ENCODE measurements around the gene SLITRK2. TPM values are rescaled to one million over a fixed set of nuclear protein-coding genes. Genes with fewer than 3 reads are reported as not detected.

SLITRK2 gene
- total and polyA plus RNA-seq, 4 experiments from 2014 or later, result not detected

DNA sequence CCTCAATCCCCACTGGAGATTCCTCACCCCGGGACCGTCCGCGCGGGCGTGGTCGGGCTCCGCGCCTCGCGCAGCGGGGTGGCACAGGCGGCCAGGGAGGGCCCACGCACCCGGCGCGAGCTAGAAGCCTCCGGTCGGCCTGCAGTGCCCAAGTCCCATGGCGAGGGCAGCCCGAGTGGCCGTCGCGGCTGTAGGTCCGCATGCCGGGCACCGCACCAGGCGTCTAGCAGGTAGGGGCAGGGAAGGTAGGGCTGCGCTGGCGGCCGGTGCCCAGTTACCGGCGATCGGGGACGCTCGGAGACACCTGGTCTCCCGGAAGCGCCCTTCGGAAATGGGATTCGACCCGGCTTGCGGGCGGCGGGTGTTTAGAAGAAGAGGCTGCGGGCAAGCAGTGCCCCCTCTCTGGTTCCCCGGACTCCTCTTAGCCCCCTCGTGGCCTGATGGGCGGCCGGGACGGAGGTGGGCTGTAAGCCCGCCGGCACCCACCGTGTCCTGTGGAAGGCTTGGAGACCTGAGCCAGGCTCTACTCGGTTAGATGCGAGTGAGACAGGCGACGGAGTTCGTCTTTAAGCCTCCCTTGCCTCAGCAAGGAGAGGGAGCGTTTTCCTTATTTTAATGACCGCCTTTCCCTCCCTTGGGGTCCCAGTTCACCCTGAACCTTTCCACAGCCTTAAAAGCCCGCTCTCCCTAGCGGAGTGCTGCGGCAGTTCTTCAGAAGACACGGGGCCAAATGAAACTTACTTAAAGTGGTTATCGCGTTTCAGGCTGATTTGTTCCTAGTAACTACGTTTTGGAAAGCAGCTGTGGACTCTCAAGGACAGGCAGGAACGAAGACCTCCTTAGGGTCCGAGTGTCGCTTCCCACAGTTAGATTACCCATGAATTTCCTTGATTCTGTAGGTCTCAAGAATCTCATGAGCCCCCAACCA lies 821 bp downstream of the SLITRK2 start:
- no peaks in the 10 kb centered on the region for H3K4me1 ChIP-seq (ENCODE audit: insufficient read depth, low read length)
- H3K36me3 Mint-ChIP-seq, result no peaks in the 10 kb centered on the region
- intact Hi-C loops (cut with micrococcal nuclease), result no loop called here
- peaks cover 0 to 9% (median 1%) of the 10 kb centered on the region in 8 donors for H3K9me3 Mint-ChIP-seq
- H3K27me3 ChIP-seq (ENCODE audit: insufficient read depth, low read length), result no peaks in the 10 kb centered on the region
- H3K4me1 Mint-ChIP-seq, result peaks cover 0 to 2% (median 0%) of the 10 kb centered on the region in 4 donors
- H3K36me3 ChIP-seq (ENCODE audit: insufficient read depth, low read length), result no peaks in the 10 kb centered on the region
- no peaks in the 10 kb centered on the region for H3K9me3 ChIP-seq (ENCODE audit: control insufficient read depth in 1 of 2, low read length in 2 of 2)
- H3K4me3 Mint-ChIP-seq, result no peak overlapping the region
- ChIA-PET CTCF (ENCODE audit: partially characterized antibody) (no interaction called here), POLR2A (ENCODE audit: partially characterized antibody) (no interaction called here)
- H3K27me3 Mint-ChIP-seq, result peaks cover 7 to 18% of the 10 kb centered on the region in 2 donors
- no peak overlapping the region for H3K27ac ChIP-seq (ENCODE audit: low read depth, low read length)
- H3K4me3 ChIP-seq (ENCODE audit: low read length in 2 of 2), result no peak overlapping the region
- no peak overlapping the region for H3K27ac Mint-ChIP-seq
- no peak for DNase-seq

DNA sequence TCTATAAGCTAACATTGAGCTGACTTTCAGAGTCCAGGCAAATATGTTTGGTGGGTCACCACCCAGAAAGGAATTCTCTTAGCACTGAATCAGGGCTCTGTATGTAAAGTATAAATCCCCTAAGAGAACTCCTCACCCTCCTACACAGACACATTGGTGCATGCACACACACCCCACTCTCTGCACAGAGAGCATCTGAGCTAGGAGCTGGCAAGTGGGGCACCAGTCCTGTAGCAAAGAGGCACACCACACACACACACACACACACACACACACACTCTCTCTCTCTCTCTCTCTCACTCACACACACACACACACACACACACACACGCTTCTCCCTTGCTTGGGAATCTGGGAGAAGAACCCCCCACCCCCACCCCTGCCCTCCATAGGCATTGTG lies 3.2 kb downstream of the SLITRK2 start:
- no peaks in the 10 kb centered on the region for H3K4me1 ChIP-seq (ENCODE audit: insufficient read depth, low read length)
- no peak overlapping the region for H3K4me3 ChIP-seq (ENCODE audit: low read length in 2 of 2)
- intact Hi-C loops (cut with micrococcal nuclease), result no loop called here
- POLR2A ChIA-PET (ENCODE audit: partially characterized antibody), result no interaction called here
- H3K27me3 ChIP-seq (ENCODE audit: insufficient read depth, low read length), result no peaks in the 10 kb centered on the region
- H3K4me3 Mint-ChIP-seq, result no peak overlapping the region
- H3K36me3 ChIP-seq (ENCODE audit: insufficient read depth, low read length), result no peaks in the 10 kb centered on the region
- H3K27ac ChIP-seq (ENCODE audit: low read depth, low read length), result no peak overlapping the region
- H3K9me3 Mint-ChIP-seq, result peaks cover 0 to 9% (median 2%) of the 10 kb centered on the region in 8 donors
- CTCF ChIA-PET (ENCODE audit: partially characterized antibody), result no interaction called here
- no peaks in the 10 kb centered on the region for H3K9me3 ChIP-seq (ENCODE audit: control insufficient read depth in 1 of 2, low read length in 2 of 2)
- H3K36me3 Mint-ChIP-seq, result no peaks in the 10 kb centered on the region
- peaks cover 7 to 18% of the 10 kb centered on the region in 2 donors for H3K27me3 Mint-ChIP-seq
- peaks cover 0 to 2% (median 0%) of the 10 kb centered on the region in 4 donors for H3K4me1 Mint-ChIP-seq
- DNase-seq, result no peak
- H3K27ac Mint-ChIP-seq, result no peak overlapping the region

DNA sequence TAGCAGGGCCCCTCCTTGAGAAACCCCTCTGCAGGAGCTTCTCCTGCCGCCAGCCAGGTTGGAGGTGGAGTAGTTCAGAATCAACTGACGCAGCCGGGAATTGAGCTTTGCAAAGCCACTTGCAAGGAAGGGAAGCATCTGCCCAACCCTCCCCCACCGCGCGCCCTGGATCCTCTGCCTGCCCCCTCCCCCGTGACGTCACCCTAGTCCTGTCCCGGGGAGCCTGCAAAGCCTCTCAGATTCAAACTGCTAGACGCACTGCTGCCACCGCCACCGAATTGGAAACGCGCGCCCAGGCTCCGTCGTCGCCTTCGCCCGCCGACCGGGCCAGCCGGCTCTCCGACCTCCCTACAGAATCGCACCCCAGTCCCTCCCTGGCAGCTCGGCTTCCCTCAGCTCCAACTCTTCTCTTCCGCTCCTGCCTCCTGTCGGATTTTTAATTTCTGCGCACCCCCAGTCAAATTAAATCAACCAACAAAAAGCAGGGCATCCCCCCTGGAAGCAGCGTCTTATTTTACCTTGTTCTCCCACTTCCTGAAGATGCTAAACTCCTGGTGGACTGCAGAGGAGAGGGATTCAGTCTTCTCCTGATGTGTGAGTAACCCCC lies 3.8 kb downstream of the SLITRK2 start:
- no peaks in the 10 kb centered on the region for H3K36me3 Mint-ChIP-seq
- no peak overlapping the region for H3K4me3 Mint-ChIP-seq
- ChIA-PET CTCF (ENCODE audit: partially characterized antibody) (no interaction called here), POLR2A (ENCODE audit: partially characterized antibody) (no interaction called here)
- peaks cover 0 to 2% (median 0%) of the 10 kb centered on the region in 4 donors for H3K4me1 Mint-ChIP-seq
- Histone ChIP-seq H3K27me3 (ENCODE audit: insufficient read depth, low read length) (no peaks in the 10 kb centered on the region), H3K4me3 (ENCODE audit: low read length in 2 of 2) (no peak overlapping the region), H3K27ac (ENCODE audit: low read depth, low read length) (no peak overlapping the region), H3K36me3 (ENCODE audit: insufficient read depth, low read length) (no peaks in the 10 kb centered on the region), H3K9me3 (ENCODE audit: control insufficient read depth in 1 of 2, low read length in 2 of 2) (no peaks in the 10 kb centered on the region), H3K4me1 (ENCODE audit: insufficient read depth, low read length) (no peaks in the 10 kb centered on the region)
- peaks cover 0 to 9% (median 2%) of the 10 kb centered on the region in 8 donors for H3K9me3 Mint-ChIP-seq
- no peak overlapping the region for H3K27ac Mint-ChIP-seq
- intact Hi-C loops (cut with micrococcal nuclease), result no loop called here
- no peak for DNase-seq
- peaks cover 4 to 16% of the 10 kb centered on the region in 2 donors for H3K27me3 Mint-ChIP-seq

DNA sequence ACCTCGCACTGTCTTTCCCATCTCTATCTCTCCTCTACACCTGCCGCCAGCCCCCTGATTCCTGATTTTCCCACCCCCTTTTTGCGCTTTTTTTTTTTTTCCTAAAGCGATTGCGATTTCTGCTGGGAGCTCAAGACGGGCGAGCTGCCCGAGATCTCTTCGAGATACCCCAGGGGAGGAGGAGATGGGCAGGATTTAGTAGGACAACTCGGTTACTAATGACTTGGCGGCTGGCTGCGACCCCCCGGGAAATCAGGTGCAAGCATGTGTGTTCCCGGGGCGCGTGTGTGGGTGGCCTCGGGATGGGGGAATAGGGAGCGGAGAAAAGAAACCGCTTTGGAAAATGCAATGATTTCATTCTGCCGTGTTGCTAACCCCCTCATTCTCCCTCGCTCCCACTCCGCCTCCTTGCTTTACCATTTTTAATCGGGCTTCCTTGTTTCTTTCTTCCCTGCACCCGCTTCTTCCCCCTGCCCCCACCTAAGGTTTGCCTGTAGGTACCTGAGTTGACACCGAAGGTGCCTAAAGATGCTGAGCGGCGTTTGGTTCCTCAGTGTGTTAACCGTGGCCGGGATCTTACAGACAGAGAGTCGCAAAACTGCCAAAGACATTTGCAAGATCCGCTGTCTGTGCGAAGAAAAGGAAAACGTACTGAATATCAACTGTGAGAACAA lies 4.4 kb downstream of the SLITRK2 start:
- H3K27ac ChIP-seq (ENCODE audit: low read depth, low read length), result no peak overlapping the region
- no peaks in the 10 kb centered on the region for H3K27me3 ChIP-seq (ENCODE audit: insufficient read depth, low read length)
- no peaks in the 10 kb centered on the region for H3K4me1 ChIP-seq (ENCODE audit: insufficient read depth, low read length)
- H3K9me3 ChIP-seq (ENCODE audit: control insufficient read depth in 1 of 2, low read length in 2 of 2), result no peaks in the 10 kb centered on the region
- H3K36me3 ChIP-seq (ENCODE audit: insufficient read depth, low read length), result no peaks in the 10 kb centered on the region
- POLR2A ChIA-PET (ENCODE audit: partially characterized antibody), result no interaction called here
- Mint-ChIP-seq H3K36me3 (no peaks in the 10 kb centered on the region), H3K4me3 (no peak overlapping the region), H3K27ac (no peak overlapping the region), H3K27me3 (peaks cover 0 to 13% of the 10 kb centered on the region in 2 donors), H3K4me1 (peaks cover 0 to 2% (median 0%) of the 10 kb centered on the region in 4 donors), H3K9me3 (peaks cover 0 to 7% (median 2%) of the 10 kb centered on the region in 8 donors)
- intact Hi-C loops (cut with micrococcal nuclease), result no loop called here
- CTCF ChIA-PET (ENCODE audit: partially characterized antibody), result no interaction called here
- no peak for DNase-seq
- no peak overlapping the region for H3K4me3 ChIP-seq (ENCODE audit: low read length in 2 of 2)

DNA sequence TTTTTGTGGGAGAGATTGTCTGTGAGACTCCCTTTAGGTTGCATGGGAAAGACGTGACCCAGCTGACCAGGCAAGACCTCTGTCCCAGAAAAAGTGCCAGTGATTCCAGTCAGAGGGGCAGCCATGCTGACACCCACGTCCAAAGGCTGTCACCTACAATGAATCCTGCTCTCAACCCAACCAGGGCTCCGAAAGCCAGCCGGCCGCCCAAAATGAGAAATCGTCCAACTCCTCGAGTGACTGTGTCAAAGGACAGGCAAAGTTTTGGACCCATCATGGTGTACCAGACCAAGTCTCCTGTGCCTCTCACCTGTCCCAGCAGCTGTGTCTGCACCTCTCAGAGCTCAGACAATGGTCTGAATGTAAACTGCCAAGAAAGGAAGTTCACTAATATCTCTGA lies 5.5 kb downstream of the SLITRK2 start:
- no peak for DNase-seq
- Histone ChIP-seq H3K27me3 (ENCODE audit: insufficient read depth, low read length) (no peaks in the 10 kb centered on the region), H3K4me1 (ENCODE audit: insufficient read depth, low read length) (no peaks in the 10 kb centered on the region), H3K9me3 (ENCODE audit: control insufficient read depth in 1 of 2, low read length in 2 of 2) (no peaks in the 10 kb centered on the region), H3K4me3 (ENCODE audit: low read length in 2 of 2) (no peak overlapping the region), H3K36me3 (ENCODE audit: insufficient read depth, low read length) (no peaks in the 10 kb centered on the region), H3K27ac (ENCODE audit: low read depth, low read length) (no peak overlapping the region)
- no peaks in the 10 kb centered on the region for H3K36me3 Mint-ChIP-seq
- CTCF ChIA-PET (ENCODE audit: partially characterized antibody), result no interaction called here
- POLR2A ChIA-PET (ENCODE audit: partially characterized antibody), result no interaction called here
- H3K4me3 Mint-ChIP-seq, result no peak overlapping the region
- peaks cover 0 to 2% (median 0%) of the 10 kb centered on the region in 4 donors for H3K4me1 Mint-ChIP-seq
- H3K9me3 Mint-ChIP-seq, result peaks cover 0 to 7% (median 2%) of the 10 kb centered on the region in 8 donors
- intact Hi-C loops (cut with micrococcal nuclease), result no loop called here
- peaks cover 0 to 13% of the 10 kb centered on the region in 2 donors for H3K27me3 Mint-ChIP-seq
- H3K27ac Mint-ChIP-seq, result no peak overlapping the region

DNA sequence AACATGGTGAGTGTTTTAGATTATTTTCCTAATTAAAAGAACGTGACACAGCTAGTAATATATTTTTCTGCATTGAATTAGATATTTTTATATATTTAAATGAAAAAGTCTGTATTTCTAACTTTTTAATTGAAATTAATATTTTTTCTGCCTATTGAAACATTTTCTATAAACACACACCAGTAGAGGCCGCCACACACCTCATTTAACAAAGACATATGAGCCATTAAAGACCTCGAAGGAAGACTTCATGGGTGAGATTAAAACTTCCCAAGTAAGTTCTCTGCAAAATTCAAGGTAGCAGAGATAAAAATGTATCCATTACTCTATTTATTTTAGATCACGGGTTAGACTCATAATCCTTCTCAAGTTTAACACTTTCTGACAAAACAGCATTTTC lies 8.3 kb downstream of the SLITRK2 start:
- POLR2A ChIA-PET (ENCODE audit: partially characterized antibody), result no interaction called here
- no peak overlapping the region for H3K27ac Mint-ChIP-seq
- DNase-seq, result no peak

DNA sequence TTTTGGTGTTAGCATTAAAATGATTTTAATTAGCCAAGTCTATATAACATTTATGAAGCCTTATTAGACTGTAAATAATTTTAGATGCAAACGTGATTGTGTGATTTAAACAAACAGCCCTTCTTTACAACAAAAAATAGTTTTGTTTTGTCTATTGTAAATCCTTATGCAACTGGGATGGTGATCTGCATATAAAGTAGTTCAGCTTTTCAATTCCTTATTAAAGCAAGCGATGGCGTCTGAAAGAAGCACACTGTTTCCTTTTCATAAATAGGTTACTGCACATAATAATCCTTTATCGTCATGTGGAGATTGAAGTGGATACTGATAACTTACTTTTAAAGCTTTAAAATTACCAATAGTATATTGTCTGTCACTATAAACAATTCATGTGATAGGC lies 8.8 kb downstream of the SLITRK2 start:
- DNase-seq, result no peak
- peaks cover 0 to 7% of the 10 kb centered on the region in 2 donors for H3K27me3 Mint-ChIP-seq

More for the DNA sequence above, 8.3 kb downstream of the SLITRK2 start:
- Mint-ChIP-seq H3K36me3 (no peaks in the 10 kb centered on the region), H3K4me1 (no peaks in the 10 kb centered on the region), H3K4me3 (no peak overlapping the region), H3K9me3 (peaks cover 0 to 3% (median 0%) of the 10 kb centered on the region in 8 donors), H3K27me3 (peaks cover 0 to 8% of the 10 kb centered on the region in 2 donors)
- Histone ChIP-seq H3K27me3 (ENCODE audit: insufficient read depth, low read length) (no peaks in the 10 kb centered on the region), H3K4me1 (ENCODE audit: insufficient read depth, low read length) (no peaks in the 10 kb centered on the region), H3K27ac (ENCODE audit: low read depth, low read length) (no peak overlapping the region), H3K9me3 (ENCODE audit: control insufficient read depth in 1 of 2, low read length in 2 of 2) (no peaks in the 10 kb centered on the region), H3K36me3 (ENCODE audit: insufficient read depth, low read length) (no peaks in the 10 kb centered on the region), H3K4me3 (ENCODE audit: low read length in 2 of 2) (no peak overlapping the region)
- intact Hi-C loops (cut with micrococcal nuclease), result no loop called here
- CTCF ChIA-PET (ENCODE audit: partially characterized antibody), result no interaction called here

More for the DNA sequence above, 8.8 kb downstream of the SLITRK2 start:
- Mint-ChIP-seq H3K36me3 (no peaks in the 10 kb centered on the region), H3K4me1 (no peaks in the 10 kb centered on the region), H3K27ac (no peak overlapping the region), H3K9me3 (peaks cover 0 to 3% (median 0%) of the 10 kb centered on the region in 8 donors), H3K4me3 (no peak overlapping the region)
- no peaks in the 10 kb centered on the region for H3K9me3 ChIP-seq (ENCODE audit: control insufficient read depth in 1 of 2, low read length in 2 of 2)
- H3K36me3 ChIP-seq (ENCODE audit: insufficient read depth, low read length), result no peaks in the 10 kb centered on the region
- no peak overlapping the region for H3K4me3 ChIP-seq (ENCODE audit: low read length in 2 of 2)
- intact Hi-C loops (cut with micrococcal nuclease), result no loop called here
- ChIA-PET POLR2A (ENCODE audit: partially characterized antibody) (no interaction called here), CTCF (ENCODE audit: partially characterized antibody) (no interaction called here)
- no peaks in the 10 kb centered on the region for H3K27me3 ChIP-seq (ENCODE audit: insufficient read depth, low read length)
- no peaks in the 10 kb centered on the region for H3K4me1 ChIP-seq (ENCODE audit: insufficient read depth, low read length)
- no peak overlapping the region for H3K27ac ChIP-seq (ENCODE audit: low read depth, low read length)
